HG03135 (cell line): ENCODE results near the gene COL24A1.

Experiments
- ATAC-seq: cut with Tn5 transposase; IDR thresholded peaks from one replicate; pipeline ENCODE4 v1.9.1; 2021; ENCODE audit warnings: mild to moderate bottlenecking, moderate library complexity; ENCODE audit not compliant: unreplicated experiment

COL24A1 gene

GRCh38 chr1:85707267-85707989 is 449.1 kb downstream of the COL24A1 start:
- ATAC-seq = peak; percentile 25

DNA sequence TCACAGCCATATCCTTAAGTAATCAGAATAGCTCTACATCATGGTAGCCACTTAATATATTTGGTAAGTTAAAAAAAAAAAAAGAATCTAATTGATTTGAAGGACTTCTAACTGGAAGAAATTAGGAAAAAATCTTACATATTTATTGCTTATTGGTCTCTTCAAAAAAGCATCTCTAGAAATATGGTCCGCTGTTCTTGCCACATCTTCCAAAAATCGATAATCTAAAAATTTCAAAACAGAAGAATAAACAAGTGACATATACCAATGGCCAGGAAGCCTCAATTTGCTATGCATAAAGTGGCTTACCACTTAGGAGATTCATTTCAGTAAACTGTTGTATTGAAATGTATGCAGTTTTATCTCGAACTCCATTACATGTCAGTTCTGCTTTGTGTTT is 450.6 kb downstream of the COL24A1 start:
- no peak for ATAC-seq

GRCh38 chr1:85700422-85700821 is 456.1 kb downstream of the COL24A1 start:
- ATAC-seq = no peak

GRCh38 chr1:85697895-85698294 is 458.7 kb downstream of the COL24A1 start:
- no peak for ATAC-seq

- ATAC-seq = no peak
Measured at GRCh38 chr1:85692730-85693314, 463.8 kb downstream of the COL24A1 start.

DNA sequence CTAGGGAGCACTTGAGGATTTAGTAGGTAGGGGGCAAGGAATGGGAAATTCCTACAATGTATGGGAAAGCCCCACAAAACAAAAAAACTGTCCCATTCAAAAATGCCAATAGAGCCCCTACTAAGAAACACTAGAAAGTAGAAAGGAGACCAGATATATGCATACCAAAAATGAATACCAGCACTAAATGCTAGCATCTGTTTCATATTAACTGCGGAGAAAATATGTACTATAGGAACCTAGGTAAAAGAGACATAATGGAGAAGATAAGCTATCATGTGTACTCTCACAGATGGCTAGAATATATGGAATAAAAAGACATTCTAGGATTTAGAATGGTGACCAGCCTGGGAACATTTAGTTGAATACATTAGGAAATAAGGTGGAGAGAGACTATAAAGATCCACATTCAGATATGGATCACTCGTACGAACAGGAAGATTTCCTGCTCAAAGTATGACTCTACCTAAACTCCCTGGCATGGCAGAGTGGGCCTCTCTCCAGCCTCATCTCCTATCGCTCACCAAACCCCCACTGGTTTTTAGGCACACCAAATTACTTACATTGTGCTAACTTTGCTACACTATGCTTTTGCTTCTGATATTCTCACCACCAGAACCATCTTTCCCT is 466.7 kb downstream of the COL24A1 start:
- no peak for ATAC-seq

GRCh38 chr1:85683292-85684025 is 473.1 kb downstream of the COL24A1 start:
- no peak for ATAC-seq

DNA sequence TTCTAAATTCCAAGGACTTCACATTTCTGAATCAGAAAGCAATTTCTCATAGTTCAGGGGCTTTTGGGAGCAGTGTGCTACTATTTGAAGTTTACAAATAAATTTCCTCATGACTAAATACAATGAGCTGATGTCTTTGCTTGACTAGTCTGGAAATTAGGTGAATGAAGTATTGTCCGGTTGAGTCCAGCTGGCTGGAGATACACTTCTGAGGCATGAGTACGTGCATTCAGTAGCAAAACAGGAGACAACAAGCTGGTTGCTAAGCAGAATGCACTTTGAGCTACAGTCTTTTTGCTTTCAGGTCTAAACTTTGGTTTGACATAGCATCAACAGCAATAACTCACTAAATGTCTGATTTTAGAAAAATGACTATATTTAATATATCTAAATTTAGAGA is 475.5 kb downstream of the COL24A1 start:
- no peak for ATAC-seq
